Colonic mucosa (tissue), 4 donors: ENCODE data around the gene AMOTL2. TPM values are rescaled to one million over a fixed set of nuclear protein-coding genes. Genes with fewer than 3 reads are reported as not detected.

Experiments
- DNase-seq: peaks from one replicate; pipeline ENCODE4 v3.0.0-alpha.2; 2020
- H3K27ac ChIP-seq: fragments of 200-600 bp; one replicate; pipeline ENCODE4 v1.8.0; 2021
- H3K27me3 ChIP-seq: fragments of 200-600 bp; one replicate; pipeline ENCODE4 v1.8.0; 2021
- H3K36me3 ChIP-seq: fragments of 200-600 bp; one replicate; pipeline ENCODE4 v1.8.0; 2021
- H3K4me1 ChIP-seq: fragments of 200-600 bp; one replicate; pipeline ENCODE4 v1.8.0; 2021; ENCODE audit warnings: mild to moderate bottlenecking
- H3K4me3 ChIP-seq: fragments of 200-600 bp; one replicate; pipeline ENCODE4 v1.8.0; 2021
- H3K9ac ChIP-seq, 2 donors: one replicate each; pipeline ENCODE4 v1.7.0; 2013; ENCODE audit warnings: control low read depth in 2 of 2, low read depth in 2 of 2, low read length in 2 of 2
- H3K9me3 ChIP-seq: fragments of 200-600 bp; one replicate; pipeline ENCODE4 v1.8.0; 2021
- CTCF ChIP-seq: fragments of 200-600 bp; IDR thresholded peaks from one replicate; pipeline ENCODE4 v1.8.0; 2022; ENCODE audit warnings: antibody characterized with exemption, mild to moderate bottlenecking
- intact Hi-C: fragments of 100-400 bp; cut with DNase I; formaldehyde crosslinking; loops from one replicate; pipeline ENCODE4 v1.14.1; 2022
- total RNA-seq, 2 donors: library from RNA; stranded (reverse); fragmentation: NEBNext Ultra II Directional in 1 of 2; extraction: Animal tissue kit (Norgen Biotek cat#: 25700) in 1 of 2; gene quantifications; one replicate each; pipeline ENCODE4 v1.2.1, GENCODE V29; 2021
- donor health status: healthy.
- donor health status: DM: no; HTN: no; CAD: no.
- donor health status: DM: no; HTN: no; CAD: no.

AMOTL2 gene
- total RNA-seq, 2 donors from 2014 or later: 17.8 to 19.9 TPM

GRCh38 chr3:134369231-134369741, 5.0 kb downstream of the AMOTL2 start:
- no peak for TF ChIP-seq CTCF
- H3K9me3 ChIP-seq: no peaks in the 10 kb centered on the region
- intact Hi-C loops: no loop called here
- no peaks in the 10 kb centered on the region for H3K36me3 ChIP-seq
- H3K4me3 ChIP-seq: no peak overlapping the region
- no peak for DNase-seq
- no peak overlapping the region for H3K9ac ChIP-seq
- H3K27ac ChIP-seq: no peak overlapping the region
- peaks cover 17% of the 10 kb centered on the region for H3K4me1 ChIP-seq
- H3K27me3 ChIP-seq: no peaks in the 10 kb centered on the region

GRCh38 chr3:134368751-134369105, 5.5 kb downstream of the AMOTL2 start:
- TF ChIP-seq CTCF: no peak
- no peaks in the 10 kb centered on the region for H3K9me3 ChIP-seq
- peaks cover 18% of the 10 kb centered on the region for H3K4me1 ChIP-seq
- no peak overlapping the region for H3K9ac ChIP-seq
- no peak overlapping the region for H3K27ac ChIP-seq
- H3K27me3 ChIP-seq: no peaks in the 10 kb centered on the region
- no peak overlapping the region for H3K4me3 ChIP-seq
- DNase-seq: no peak
- intact Hi-C loops: no loop called here
- H3K36me3 ChIP-seq: no peaks in the 10 kb centered on the region

- Histone ChIP-seq H3K27ac (no peak overlapping the region), H3K9me3 (no peaks in the 10 kb centered on the region), H3K27me3 (no peaks in the 10 kb centered on the region), H3K9ac (no peak overlapping the region), H3K4me1 (peaks cover 21% of the 10 kb centered on the region), H3K4me3 (no peak overlapping the region), H3K36me3 (no peaks in the 10 kb centered on the region)
- DNase-seq: peak; percentile 14
- intact Hi-C loops: no loop called here
- no peak for TF ChIP-seq CTCF
These were observed 6.1 kb downstream of the AMOTL2 start for GRCh38 chr3:134367869-134368750.

GRCh38 chr3:134366928-134367811, 7.1 kb downstream of the AMOTL2 start:
- Histone ChIP-seq H3K9me3 (no peaks in the 10 kb centered on the region), H3K9ac (no peak overlapping the region), H3K4me1 (peaks cover 21% of the 10 kb centered on the region), H3K27ac (no peak overlapping the region), H3K36me3 (peaks cover 2% of the 10 kb centered on the region), H3K27me3 (no peaks in the 10 kb centered on the region), H3K4me3 (no peak overlapping the region)
- peak; percentile 22 for DNase-seq
- intact Hi-C loops: no loop called here
- TF ChIP-seq CTCF: no peak

GRCh38 chr3:134366221-134366927, 7.9 kb downstream of the AMOTL2 start:
- Histone ChIP-seq H3K9ac (no peak overlapping the region), H3K27me3 (no peaks in the 10 kb centered on the region), H3K4me1 (peaks cover 21% of the 10 kb centered on the region), H3K27ac (no peak overlapping the region), H3K9me3 (no peaks in the 10 kb centered on the region), H3K36me3 (peaks cover 2% of the 10 kb centered on the region), H3K4me3 (no peak overlapping the region)
- TF ChIP-seq CTCF: no peak
- peak; percentile 3 for DNase-seq
- intact Hi-C loops: no loop called here
